HG03039 (cell line): ENCODE data around the gene KRTAP15-1.

Source experiments
- ATAC-seq: cut with Tn5 transposase; IDR thresholded peaks from one replicate; pipeline ENCODE4 v1.9.1; 2021; ENCODE audit warnings: mild to moderate bottlenecking, moderate library complexity; ENCODE audit not compliant: unreplicated experiment

Gene KRTAP15-1, protein sequence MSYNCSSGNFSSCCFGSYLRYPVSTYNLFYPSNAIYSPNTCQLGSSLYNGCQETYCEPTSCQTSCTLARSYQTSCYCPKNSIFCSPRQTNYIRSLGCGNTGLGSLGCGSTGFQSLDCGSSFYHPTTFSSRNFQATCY

DNA sequence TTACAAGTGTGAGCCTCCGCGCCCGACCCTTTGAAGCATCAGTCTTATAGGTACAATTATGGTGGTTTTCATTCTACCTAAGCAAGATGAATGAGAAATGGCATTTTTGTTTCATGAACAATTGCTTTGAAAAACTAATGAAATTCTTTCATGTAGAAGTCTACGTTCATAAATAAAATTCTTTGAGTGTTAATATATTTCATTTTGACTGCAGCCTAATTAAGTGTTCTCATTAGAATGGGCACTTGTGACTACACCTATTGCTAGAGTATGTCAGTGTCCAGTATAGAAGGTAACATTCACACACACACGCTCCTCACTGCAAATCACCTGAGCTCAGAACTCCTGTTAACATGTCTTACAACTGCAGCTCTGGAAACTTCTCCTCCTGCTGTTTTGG, at the start of gene KRTAP15-1:
Gene KRTAP15-1 (plus strand): TSS at position 301 of the 400 bp plus-strand sequence. CDS start 53 bp downstream, at position 354.
- ATAC-seq: no peak

DNA sequence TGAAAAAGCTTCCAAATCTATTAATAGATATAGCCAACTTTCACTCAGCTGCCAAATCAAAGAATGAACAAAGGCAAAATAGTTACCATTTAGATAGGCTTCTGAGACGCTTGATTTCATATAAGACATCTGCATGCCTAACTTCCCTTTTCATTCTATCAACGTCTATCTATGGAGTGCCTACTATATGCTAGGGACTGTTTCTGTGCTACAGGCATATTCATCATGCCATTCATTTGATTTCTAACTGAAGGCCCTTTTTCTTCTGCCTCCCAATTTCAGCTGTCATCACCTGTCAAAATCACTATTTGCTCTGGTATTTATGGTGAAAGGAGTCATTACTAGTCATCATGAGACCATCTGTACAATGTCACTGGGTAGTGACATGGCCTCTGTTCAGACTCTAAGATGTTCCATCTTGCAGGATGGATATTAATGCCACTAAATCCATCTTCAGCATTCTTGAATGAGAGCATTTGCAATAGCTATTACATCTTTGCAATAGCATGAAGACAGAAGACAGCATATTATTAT, 48.5 kb upstream of the KRTAP15-1 start:
- no peak for ATAC-seq

DNA sequence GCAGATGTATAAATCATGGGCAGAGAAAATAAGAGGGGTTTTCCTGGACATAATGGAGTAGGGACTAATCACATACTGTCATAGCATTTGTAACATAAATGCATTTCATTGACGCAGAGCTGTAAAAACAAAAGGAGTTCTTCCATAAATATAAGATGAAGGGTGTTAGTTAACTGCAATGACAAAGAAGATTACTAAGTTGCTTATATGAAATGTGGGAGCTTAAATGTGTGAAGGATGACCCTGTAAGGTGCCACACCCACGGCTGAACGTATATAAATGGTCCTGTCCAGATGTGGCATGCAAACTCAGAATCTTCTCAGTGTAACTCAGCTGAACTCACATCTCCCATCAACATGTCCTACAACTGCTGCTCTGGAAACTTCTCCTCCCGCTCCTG, 44.3 kb upstream of the KRTAP15-1 start, which contains the start of gene KRTAP13-1:
Gene KRTAP13-1 (plus strand): TSS at position 301 of the 400 bp plus-strand sequence. CDS start 56 bp downstream, at position 357.
- no peak for ATAC-seq

DNA sequence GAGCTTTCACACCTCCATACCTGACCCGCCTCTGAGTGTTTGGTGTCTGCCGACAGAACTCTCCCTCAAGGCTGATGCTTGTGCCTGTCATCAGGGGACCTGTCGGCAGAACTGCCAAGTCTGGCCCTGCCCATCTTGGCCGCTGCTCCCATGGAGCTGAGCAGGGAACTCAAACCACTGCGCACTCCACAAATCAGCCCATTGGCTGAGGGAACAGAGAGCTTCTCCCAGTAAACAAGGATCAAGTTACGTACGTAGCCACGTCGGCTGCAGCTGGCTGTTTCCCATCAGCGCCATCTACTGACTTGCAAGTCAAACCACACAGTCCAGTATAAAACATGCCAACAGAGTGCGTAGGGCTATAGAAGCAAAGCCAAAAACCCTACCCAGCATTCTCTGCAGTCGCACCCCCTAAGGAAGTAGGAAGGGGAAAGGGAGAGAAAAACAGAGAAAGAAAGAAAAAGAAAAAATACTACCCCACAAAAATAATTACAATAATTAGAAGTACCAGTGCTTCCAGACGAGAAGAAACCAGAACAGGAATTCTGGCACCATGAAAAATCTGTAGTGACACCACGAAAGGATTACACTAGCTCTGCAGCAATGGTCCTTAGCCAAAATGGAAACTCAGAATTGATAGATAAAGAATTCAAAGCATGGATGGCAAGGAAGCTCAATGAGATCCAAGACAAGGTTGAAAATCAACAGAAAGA, 31.1 kb upstream of the KRTAP15-1 start:
- ATAC-seq: no peak

DNA sequence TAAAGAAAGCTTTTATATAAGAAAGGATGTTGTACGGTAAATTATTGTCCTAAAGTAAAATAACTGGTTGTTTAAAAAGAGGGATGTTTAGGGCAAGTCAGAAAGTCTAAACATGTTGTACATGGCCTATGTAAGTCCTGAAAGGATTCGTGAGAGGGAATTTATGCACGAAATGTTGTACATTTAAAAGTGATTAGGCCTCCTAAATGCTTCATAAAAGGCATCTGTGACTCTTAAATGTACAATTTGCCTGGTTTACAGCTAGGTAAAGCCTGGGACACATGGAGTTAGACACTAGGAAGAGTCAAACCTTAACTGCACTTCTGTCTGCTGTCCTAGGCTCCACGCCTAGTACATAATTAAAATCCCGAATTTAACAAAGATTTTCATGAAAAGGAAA, 24.1 kb upstream of the KRTAP15-1 start:
- no peak for ATAC-seq

DNA sequence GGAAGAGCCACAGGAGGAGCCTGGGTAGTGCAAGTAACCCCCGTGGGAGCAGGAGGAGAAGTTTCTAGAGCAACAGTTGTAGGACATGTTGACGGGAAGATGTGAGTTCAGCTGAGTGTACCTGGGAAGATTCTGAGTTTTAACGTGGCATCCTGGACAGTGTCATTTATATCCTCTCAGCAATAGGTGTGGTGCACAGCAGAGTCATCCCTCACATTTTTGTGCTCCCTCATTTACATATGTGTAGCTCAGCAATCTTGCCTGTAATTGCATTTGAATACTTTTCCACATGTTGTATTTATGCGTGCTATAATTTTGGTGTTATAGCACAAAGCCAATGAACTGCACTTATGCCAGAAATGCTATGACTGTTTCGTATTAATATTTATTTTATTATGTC, 14.2 kb upstream of the KRTAP15-1 start, which contains the start of gene KRTAP13-3:
Gene KRTAP13-3 (minus strand): TSS at position 101 of the 400 bp plus-strand sequence. CDS start 14 bp downstream, at position 87.
- no peak for ATAC-seq

DNA sequence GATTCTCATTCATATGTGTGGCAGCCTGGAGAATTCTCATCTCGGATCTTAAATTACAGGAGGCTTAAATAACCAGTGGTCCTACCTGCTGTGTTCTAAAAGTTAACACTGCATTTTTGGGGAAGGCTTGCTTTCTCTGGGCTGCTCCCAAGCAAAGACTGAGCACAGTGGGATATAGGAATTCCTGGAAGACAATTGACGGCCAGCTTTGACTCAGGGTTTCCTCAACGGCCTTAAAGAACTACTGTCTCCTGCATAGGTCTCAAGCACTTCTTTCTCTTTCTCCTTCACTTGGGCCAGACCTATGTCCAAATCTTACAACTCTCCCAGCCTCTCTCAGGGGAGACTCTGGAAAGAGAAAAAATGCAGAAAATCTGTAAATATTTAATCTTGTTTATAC, 13.3 kb upstream of the KRTAP15-1 start:
- no peak for ATAC-seq

DNA sequence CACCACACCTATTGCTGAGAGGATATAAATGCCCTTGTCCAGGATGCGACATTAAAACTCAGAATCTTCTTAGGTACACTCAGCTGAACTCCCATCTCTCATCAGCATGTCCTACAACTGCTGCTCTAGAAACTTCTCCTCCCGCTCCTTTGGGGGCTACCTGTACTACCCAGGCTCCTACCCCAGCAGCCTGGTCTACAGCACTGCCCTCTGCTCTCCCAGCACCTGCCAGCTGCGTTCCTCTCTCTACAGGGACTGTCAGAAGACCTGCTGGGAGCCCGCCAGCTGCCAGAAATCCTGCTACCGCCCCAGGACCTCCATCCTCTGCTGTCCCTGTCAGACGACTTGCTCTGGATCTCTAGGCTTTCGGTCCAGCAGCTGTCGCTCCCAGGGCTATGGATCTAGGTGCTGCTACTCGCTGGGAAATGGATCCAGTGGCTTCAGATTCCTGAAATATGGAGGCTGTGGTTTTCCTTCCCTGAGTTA, 9.9 kb upstream of the KRTAP15-1 start, which contains the start of gene KRTAP13-4:
Gene KRTAP13-4 (plus strand): TSS at position 51 of the 486 bp plus-strand sequence. CDS start 56 bp downstream, at position 107.
- no peak for ATAC-seq

DNA sequence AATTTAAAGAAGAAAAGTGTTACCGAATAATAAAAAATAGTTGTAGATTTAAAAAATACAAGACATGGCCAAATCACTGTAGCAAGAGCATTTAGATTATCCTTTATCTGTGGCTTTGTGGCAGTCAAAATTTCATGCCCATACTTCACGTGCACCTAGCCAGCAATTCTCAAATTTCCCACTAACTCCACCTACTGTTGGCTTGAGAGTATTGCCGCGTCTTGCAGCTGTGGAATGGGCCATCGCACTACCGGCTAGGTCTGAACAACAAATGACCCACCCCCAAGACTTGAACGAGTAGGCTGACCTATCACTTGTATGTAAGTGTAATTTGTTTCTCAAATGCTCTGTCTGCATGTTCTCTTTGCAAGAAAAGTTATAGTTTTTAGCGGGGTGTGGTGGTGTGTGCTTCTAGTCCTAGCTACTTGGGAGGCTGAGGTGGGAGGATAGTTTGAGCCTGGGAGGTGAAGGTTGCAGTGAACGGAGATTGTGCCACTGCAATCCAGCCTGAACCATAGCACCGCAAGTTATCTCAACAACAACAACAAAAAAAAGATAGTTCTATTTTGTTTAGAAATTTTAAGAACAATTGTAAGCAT, 5.9 kb upstream of the KRTAP15-1 start:
- ATAC-seq: no peak

DNA sequence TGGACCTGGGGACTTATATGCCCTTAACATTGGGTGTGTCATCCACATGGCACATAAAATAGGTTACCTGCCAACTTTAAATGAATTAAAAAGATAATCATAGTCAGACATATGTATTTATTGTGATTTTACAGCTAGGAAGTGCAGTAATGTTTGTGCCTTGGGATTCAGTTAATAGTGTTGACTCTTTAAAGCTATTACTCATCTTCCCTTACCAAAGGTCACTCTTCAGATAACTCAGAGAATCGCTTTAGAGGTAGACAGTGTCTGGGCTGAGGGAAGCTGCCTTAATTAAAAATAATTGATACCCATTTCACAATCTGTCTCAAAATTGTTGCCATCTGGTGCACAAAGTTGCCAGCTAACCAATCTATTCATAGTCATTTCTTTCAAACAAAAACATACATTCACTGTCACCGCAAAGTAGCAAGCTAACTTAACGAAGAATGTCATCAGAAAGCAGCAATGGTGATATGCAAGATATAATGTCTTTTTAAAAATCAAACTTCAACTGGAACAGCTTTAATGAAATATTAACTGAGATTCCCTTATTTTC, 3.0 kb upstream of the KRTAP15-1 start:
- ATAC-seq: no peak

DNA sequence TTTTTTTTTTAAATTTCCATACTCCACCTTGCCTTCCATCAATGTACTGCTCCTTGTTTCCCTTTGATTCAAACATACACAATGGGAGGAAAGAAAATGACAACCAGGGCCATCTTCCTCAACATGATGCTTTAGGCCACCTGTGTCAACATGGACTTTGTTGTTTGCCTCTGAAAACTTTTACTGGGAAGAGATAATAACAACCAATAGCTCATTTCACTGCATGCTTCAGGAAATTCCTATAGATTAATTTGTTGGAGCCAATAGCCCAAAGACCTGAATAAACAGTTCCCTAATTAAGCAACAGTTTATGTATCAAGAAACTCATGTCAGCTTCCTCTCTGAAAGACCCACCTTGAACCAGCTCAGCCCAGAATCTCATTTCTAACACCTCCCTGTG, 3.2 kb downstream of the KRTAP15-1 start:
- ATAC-seq: no peak

DNA sequence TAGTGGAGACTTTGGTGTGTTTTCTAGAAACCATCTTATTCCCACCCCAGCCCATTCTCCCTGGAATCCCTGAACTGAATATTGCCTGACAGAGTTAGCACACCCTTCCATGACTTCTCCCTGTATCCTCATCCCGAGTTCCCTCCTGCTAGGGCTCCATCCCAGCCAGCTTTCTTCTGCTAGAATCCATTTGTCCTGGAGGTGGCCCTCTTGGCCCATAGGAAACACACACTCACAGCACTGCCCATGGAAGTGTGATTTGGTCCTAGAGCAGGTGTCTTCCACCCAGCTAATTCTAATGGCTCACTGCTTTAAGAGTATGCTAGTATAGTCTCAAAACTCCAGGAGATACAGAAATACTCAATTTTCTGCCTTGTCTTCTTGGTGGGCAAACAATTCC, 4.1 kb downstream of the KRTAP15-1 start:
- ATAC-seq: no peak

DNA sequence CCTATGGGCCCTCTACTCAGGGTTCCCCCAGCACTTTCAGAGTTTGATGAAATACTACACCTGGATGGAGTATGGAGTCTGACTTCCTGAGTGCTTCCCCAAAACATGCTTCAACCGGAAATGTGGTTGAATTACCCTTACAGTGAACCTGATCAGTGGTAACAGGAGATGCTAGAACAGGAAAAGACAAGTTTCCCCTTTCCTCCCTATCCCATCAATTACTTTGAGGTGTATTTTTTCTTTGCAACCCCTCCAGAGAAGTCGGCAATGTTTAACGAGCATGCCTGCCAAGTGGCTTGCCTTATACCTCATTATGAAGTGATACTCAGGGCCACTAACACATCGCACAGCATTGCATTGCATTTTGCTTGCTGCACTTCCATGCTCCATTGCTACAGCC, 7.0 kb downstream of the KRTAP15-1 start:
- no peak for ATAC-seq

DNA sequence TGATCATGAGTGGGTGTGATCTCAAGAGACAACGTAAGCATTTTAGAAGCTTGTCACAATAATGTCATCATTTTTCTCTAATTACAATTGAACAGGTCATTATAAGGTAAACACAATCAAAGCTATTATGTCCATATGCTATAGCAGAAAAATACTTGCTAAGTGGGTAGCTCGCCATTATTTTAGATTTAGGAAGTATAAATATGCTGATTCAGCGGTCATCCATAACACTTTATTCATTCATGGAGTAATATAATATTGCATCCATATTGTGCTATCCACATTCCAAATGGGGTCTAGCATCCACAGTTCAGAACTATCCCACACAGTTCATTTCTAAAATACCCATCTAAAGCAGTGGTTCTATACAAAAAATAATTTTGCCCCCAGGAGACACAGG, 8.4 kb downstream of the KRTAP15-1 start:
- no peak for ATAC-seq

DNA sequence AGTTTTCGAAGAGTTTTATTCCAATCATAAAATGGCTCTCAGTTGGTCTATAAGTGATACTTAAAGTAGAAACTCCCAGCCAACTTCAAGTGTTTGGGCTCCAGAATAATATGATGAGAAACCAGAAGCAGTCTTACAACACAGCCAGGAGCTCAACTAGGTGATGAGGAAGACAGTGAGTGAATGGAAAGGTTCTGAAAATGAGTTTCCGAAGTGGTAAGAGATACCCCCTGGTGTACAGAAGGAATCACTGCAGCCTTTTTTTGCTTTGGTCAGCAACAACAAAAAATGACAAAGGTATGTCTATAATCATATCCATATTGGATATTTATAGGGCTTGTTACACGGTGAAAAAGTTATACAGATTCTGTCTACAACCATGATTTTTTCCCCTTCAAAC, 23.6 kb downstream of the KRTAP15-1 start:
- ATAC-seq: no peak

DNA sequence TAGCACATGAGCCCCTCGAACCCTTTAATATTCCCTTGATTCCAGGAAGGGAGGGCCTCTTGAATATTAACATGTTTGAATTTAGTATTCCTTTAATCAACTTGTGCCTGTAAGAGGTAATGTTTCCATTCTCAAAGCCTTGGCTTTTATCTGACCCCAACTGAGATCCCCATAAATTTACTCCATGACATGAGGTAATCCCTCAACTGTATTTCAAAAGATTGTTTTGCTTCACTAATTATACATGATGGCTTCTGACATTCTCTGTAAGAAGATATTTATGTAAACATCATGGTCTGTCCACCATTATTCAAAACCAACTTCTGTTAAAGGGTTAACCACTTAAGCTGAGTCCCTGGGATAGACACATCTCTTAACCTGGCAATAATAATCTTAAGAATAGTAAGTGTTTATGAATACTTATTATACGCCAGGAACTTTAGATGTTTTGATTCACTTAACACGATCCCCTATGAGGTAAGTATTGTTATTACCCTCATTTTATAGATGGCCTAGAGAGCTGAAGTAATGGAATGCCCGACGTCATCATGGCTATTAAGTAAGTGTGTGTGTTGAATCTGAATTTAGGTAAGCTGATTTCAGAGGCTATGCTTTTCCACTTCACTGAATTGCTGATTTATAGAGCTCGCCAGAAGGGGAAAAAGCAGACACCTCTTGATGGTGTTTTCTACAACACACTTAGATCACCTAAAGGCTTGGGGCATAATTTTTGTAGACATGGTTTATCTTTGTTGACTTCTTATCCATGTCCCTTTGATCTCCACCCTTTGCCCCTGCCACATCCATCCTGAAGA, 29.0 kb downstream of the KRTAP15-1 start:
- no peak for ATAC-seq

DNA sequence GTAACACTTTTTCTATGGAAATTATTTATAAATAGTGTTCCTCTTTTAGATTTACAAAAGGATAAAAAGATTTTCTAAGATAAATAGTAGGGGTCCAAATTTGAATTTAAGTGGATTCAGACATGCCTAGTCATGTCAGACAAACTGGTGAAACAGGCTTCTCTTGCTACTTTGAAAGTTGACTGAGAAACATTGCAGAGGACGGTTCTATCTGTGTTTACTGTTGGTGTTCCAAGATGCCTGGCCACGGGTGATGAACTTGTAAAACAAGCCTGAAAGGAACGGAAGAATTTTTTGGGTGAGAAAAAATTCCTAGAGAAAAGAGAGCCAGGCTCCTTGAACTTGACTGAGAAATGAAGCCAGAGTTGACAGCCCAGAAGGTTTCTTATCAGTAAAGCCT, 37.9 kb downstream of the KRTAP15-1 start:
- ATAC-seq: no peak

DNA sequence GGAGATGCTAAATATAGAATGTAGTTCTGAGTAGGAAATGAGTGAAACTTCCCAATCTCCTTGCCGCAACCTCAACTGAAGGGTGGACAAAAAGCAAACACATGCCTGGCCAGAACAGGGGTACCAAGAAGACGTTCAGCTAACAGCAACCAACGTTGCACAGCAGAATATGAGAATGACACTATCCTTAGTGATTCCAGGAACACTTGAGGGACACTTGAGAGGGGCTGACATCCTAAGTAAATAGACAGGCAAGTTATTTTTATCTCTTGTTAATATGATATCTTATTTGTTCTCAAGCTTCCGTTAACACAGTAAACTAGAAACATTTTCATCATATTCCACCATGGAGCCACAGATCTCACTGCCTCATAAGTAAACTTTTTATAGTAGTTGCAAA, 39.2 kb downstream of the KRTAP15-1 start:
- no peak for ATAC-seq

DNA sequence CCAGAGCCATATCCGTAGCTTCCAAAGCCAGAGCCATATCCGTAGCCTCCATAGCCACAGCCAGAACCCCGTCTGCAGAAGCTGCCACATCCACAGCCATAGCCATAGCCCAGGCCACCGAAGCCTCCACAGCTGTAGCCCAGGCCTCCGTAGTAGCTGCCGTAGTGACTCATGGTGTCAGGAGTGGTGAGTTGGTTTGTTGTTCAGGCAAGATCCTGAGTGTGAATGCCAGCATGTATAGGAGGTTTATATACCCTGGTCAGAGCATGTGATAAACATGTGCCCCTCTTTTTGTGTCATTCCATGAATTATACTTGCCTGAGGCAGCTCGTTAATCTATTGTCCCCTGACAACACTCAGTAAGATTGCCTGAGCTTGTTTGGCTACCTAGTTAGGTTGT, 40.1 kb downstream of the KRTAP15-1 start, which contains the start of gene KRTAP19-1:
Gene KRTAP19-1 (minus strand): TSS at position 223 of the 400 bp plus-strand sequence. CDS start 50 bp downstream, at position 173.
- ATAC-seq: no peak

DNA sequence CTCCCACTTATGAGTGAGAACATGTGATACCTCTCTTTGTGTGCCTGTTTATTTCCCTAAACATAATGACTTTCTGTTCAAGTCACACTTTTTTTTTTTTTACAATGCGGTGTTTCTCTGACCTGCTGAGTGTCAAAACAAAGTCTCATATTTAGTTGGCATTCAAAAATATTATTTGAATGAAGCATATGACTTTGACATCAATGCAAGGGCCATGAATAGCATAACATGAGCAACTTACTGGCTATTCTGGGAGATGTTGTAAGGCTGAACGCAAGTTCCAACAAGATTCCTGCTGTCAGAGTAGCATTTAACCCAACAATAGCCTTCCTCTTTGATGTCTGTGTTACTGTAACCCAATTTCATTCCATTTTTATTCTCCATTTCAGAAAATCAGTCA, 42.1 kb downstream of the KRTAP15-1 start:
- ATAC-seq: no peak
